Upper lobe of left lung (tissue), 6 donors: ENCODE results near the gene FXYD7. TPM values are rescaled to one million over a fixed set of nuclear protein-coding genes. Genes with fewer than 3 reads are reported as not detected.
"Not testable (repeated sequence)": the region's sequence is repeated elsewhere in the genome, so short reads cannot be mapped to it uniquely, and the experiment has no call there.

ENCODE experiments used
- ATAC-seq, 2 donors: fragments of 200-7000 bp; cut with Tn5 transposase; one replicate each; pipeline ENCODE4 v1.9.1; 2022; ENCODE audit warnings: mild to moderate bottlenecking in 2 of 2, moderate library complexity in 2 of 2; ENCODE audit not compliant: low FRiP score in 2 of 2
- DNase-seq, 2 donors: peaks; one replicate each; pipeline ENCODE4 v3.0.0-alpha.2; 2019 to 2020
- H3K27ac ChIP-seq, 4 donors: fragments of 200-600 bp; sonication (generic); one replicate each; pipeline ENCODE4 v1.5.1; 2016 to 2019
- H3K27me3 ChIP-seq, 4 donors: fragments of 200-600 bp; sonication (generic); one replicate each; pipeline ENCODE4 v1.5.1; 2017 to 2019
- H3K36me3 ChIP-seq, 4 donors: fragments of 200-600 bp; sonication (generic); one replicate each; pipeline ENCODE4 v1.5.1; 2016 to 2019
- H3K4me1 ChIP-seq, 4 donors: fragments of 200-600 bp; sonication (generic); one replicate each; pipeline ENCODE4 v1.5.1; 2018 to 2019
- H3K4me3 ChIP-seq, 4 donors: fragments of 200-600 bp; sonication (generic); one replicate each; pipeline ENCODE4 v1.5.1; 2017 to 2019; ENCODE audit warnings: mild to moderate bottlenecking in 2 of 4, moderate library complexity in 1 of 4
- H3K9me3 ChIP-seq, 4 donors: fragments of 200-600 bp; sonication (generic); one replicate each; pipeline ENCODE4 v1.5.1; 2018 to 2019
- EP300 ChIP-seq, 4 donors: sonication (generic); formaldehyde crosslinking; IDR thresholded peaks; one replicate each; pipeline ENCODE4 v1.5.1; 2017; ENCODE audit warnings: antibody characterized with exemption in 4 of 4, control low read depth in 2 of 4
- POLR2A ChIP-seq, 4 donors: fragments of 450-650 bp; IDR thresholded peaks; one replicate each; pipeline ENCODE4 v1.5.1; 2016 to 2017; ENCODE audit warnings: antibody characterized with exemption in 4 of 4, mild to moderate bottlenecking in 2 of 4
- POLR2AphosphoS5 ChIP-seq, 2 donors: sonication (generic); formaldehyde crosslinking; IDR thresholded peaks; one replicate each; pipeline ENCODE4 v1.5.1; 2017; ENCODE audit warnings: antibody characterized with exemption in 2 of 2
- WGBS, 2 donors: methylation state at CpG; one replicate each; pipeline ENCODE4 v1.1.5; 2017 to 2018; 5-methylcytosine and 5-hydroxymethylcytosine counted together
- total RNA-seq, 6 donors: library from RNA; depleted of rRNA in 4 of 6; stranded (reverse); fragments of >200 nt in 4 of 6; gene quantifications; one replicate each; pipeline versions ENCODE4 v1.1.0 to v1.2.1, GENCODE V29; 2016 to 2021
- TF ChIP-seq, protein P1 (sequence below), 6 experiments: fragments of 450-650 bp in 4 of 6; fragments of 200-600 bp in 2 of 6; sonication (generic) in 2 of 6; IDR thresholded peaks; one replicate each; pipeline ENCODE4 v1.5.1; 2016 to 2019; ENCODE audit warnings: antibody characterized with exemption in 6 of 6
- donor health status: DM: no; HTN: no; CAD: no; lungs with moderate emphysema.
- donor health status: DM: no; HTN: yes; CAD: no; lungs with severe emphysema.

Gene FXYD7
- total RNA-seq, 6 donors from 2014 or later = 0.34 TPM; not detected in 5

DNA sequence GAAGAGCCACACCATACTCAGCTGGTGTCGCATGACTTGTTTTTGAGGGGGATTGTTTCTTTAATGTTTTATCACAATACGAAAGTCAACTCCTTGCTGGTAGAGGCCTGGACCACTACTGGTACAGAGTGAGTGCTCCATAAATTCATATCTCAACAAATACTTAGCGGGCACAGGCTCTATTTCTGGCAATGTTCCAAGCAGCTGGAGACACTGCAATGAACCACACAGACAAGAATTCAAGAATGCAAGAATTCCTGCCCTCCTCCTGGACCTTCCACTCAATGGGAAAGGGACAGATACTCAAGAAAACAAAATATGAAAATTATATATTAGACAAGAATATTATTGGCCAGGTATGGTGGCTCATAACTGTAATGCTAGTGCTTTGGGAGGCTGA, 6.4 kb downstream of the FXYD7 start:
- 89 to 91% methylated on average over 3 of the region's 3 CpGs for WGBS, 2 donors
- H3K4me1 ChIP-seq = peaks cover 12 to 20% (median 18%) of the 10 kb centered on the region in 4 donors
- DNase-seq (no peak), ATAC-seq (no peak)
- H3K27ac ChIP-seq = no peak overlapping the region
- TF ChIP-seq EP300 (IDR thresholded peaks at IDR 0.05) (no peak), POLR2A (IDR thresholded peaks at IDR 0.05) (no peak), POLR2AphosphoS5 (IDR thresholded peaks at IDR 0.05) (no peak)
- TF ChIP-seq, protein P1, sequence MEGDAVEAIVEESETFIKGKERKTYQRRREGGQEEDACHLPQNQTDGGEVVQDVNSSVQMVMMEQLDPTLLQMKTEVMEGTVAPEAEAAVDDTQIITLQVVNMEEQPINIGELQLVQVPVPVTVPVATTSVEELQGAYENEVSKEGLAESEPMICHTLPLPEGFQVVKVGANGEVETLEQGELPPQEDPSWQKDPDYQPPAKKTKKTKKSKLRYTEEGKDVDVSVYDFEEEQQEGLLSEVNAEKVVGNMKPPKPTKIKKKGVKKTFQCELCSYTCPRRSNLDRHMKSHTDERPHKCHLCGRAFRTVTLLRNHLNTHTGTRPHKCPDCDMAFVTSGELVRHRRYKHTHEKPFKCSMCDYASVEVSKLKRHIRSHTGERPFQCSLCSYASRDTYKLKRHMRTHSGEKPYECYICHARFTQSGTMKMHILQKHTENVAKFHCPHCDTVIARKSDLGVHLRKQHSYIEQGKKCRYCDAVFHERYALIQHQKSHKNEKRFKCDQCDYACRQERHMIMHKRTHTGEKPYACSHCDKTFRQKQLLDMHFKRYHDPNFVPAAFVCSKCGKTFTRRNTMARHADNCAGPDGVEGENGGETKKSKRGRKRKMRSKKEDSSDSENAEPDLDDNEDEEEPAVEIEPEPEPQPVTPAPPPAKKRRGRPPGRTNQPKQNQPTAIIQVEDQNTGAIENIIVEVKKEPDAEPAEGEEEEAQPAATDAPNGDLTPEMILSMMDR (IDR thresholded peaks at IDR 0.05) = no peak
- no peaks in the 10 kb centered on the region for H3K36me3 ChIP-seq
- H3K4me3 ChIP-seq = no peak overlapping the region
- no peaks in the 10 kb centered on the region for H3K9me3 ChIP-seq
- H3K27me3 ChIP-seq = no peaks in the 10 kb centered on the region

DNA sequence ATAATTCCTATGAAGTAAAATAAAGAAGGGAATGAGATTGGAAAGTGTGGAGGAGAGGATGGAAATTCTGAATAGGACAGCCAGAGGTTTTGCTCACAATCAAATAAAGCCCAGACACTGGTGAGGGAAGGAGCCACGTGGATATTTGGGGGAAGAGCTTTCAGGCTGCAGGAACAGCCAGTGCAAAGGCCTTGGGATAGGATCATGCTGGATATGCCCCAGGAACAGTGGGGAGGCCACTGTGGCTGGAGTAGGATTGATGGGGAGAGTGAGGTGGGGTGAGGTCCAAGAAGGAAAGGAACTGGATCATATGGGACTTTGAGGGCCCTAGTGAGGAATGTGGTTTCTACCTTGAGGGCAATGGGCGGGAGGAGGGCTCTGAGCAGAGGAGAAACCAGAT, 7.4 kb downstream of the FXYD7 start:
- TF ChIP-seq, protein P1 (IDR thresholded peaks at IDR 0.05) = no peak
- TF ChIP-seq POLR2AphosphoS5 (IDR thresholded peaks at IDR 0.05) (no peak), POLR2A (IDR thresholded peaks at IDR 0.05) (no peak), EP300 (IDR thresholded peaks at IDR 0.05) (no peak)
- DNase-seq = no peak
- Histone ChIP-seq H3K9me3 (no peaks in the 10 kb centered on the region), H3K27me3 (no peaks in the 10 kb centered on the region), H3K4me1 (peaks cover 16 to 29% (median 22%) of the 10 kb centered on the region in 4 donors), H3K4me3 (no peak overlapping the region), H3K27ac (no peak overlapping the region), H3K36me3 (no peaks in the 10 kb centered on the region)
- 65 to 86% methylated on average over 2 of the region's 2 CpGs for WGBS, 2 donors
- no peak for ATAC-seq

DNA sequence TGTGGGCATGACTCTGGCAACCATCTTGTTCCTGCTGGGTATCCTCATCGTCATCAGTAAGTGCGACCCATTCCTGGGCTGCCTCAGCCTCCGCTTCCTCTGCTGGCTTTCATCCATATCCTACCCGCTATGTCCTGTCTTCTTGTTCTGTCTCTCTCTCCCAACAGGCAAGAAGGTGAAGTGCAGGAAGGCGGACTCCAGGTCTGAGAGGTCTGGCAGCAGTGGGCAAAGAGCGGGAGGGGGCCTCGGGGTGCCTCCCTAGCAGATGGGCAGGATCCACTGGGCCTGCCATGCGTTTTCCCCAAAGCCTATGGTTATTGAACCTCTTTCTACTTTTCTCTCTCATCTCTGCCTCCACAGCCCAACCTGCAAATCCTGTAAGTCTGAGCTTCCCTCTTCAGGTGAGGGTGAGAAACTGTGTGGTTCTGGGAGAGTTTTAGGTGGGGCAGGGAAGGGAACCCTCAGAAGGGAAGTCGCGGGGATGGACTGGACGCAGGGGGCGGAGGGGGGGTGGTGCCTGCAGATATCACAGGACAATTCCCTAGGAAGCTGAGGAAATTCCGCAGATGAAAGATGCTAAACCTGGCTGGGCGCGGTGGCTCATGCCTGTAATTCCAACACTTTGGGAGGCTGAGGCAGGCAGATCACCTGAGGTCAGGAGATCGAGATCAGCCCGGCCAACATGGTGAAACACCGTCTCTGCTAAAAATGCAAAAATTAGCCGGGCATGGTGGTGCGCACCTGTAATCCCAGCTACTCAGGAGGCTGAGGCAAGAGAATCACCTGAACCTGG, 8.4 kb downstream of the FXYD7 start:
- ATAC-seq = no peak
- Histone ChIP-seq H3K36me3 (no peaks in the 10 kb centered on the region), H3K27me3 (no peaks in the 10 kb centered on the region), H3K4me3 (no peak overlapping the region), H3K27ac (no peak overlapping the region), H3K4me1 (peaks cover 22 to 38% (median 31%) of the 10 kb centered on the region in 4 donors), H3K9me3 (no peaks in the 10 kb centered on the region)
- TF ChIP-seq POLR2AphosphoS5 (IDR thresholded peaks at IDR 0.05) (no peak), EP300 (IDR thresholded peaks at IDR 0.05) (no peak), POLR2A (IDR thresholded peaks at IDR 0.05) (no peak)
- TF ChIP-seq, protein P1 (IDR thresholded peaks at IDR 0.05) = no peak
- 85 to 89% methylated on average over 20 of the region's 20 CpGs for WGBS, 2 donors
- DNase-seq = no peak

DNA sequence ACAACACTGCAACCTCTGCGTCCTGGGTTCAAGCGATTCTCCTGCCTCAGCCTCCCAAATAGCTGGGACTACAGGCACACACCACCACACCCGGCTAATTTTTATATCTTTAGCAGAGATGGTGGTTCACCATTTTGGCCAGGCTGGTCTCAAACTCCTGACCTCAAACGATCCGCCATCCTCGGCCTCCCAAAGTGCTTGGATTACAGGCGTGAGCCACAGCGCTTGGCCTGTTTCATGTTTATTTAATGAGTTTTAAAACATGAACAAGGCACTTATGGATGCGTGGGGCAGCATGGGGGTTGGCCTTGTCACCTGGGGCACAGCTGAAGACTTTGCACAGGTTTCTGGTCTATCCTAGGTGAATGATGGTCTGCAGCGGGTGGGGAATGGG, 10.1 kb downstream of the FXYD7 start:
- not testable (repeated sequence) for H3K9me3 ChIP-seq, H3K27ac ChIP-seq, DNase-seq, H3K4me3 ChIP-seq, ATAC-seq, H3K27me3 ChIP-seq
- Histone ChIP-seq H3K4me1 (peaks cover 24 to 39% (median 33%) of the 10 kb centered on the region in 4 donors), H3K36me3 (peaks cover 1 to 17% (median 6%) of the 10 kb centered on the region in 4 donors)
- 68 to 85% methylated on average over 7 to 10 of the region's 10 CpGs for WGBS, 2 donors

DNA sequence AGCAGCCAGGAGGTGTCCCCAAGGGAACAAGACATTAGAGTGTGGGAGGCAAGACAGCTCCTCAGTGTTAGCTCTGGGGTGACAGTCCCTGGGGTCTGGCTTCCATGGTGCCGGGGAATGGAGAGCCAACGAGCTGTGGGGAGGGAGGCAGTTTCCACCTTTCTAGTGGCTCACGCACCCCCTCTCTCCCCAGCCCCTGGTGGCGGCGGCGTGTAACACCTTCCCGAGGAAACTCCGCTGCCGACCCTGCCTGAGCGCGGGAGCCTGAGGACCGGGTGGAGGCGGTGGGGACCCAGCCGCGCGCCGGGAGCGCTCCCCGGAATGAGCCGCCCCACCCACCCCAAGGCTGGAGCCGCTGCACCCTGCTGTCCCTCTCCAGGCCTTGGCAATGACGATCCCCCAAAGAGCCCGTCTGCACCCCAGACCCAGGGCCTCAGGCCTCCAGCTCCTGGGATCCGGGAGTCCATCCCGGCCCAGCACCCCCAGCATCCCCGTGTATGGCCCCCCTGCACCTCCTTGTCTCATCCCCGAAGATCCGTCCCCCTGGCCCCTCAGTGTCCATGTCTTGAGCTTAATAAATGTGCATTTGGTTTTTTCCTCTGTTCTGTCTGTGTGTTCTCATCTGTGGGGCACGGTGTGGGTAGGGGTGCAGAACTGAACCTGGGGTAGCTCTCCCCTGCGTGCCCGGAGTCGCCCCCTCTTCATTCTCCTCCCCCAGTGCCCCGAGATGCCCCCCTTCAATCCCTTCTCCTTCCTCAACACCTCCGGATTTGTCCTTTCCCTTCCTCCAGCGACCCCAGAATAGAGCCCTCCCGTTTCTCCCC, 10.9 kb downstream of the FXYD7 start:
- Histone ChIP-seq H3K27me3 (no peaks in the 10 kb centered on the region), H3K9me3 (no peaks in the 10 kb centered on the region), H3K36me3 (peaks cover 3 to 24% (median 9%) of the 10 kb centered on the region in 4 donors), H3K27ac (peak overlapping the region; percentile 75 to 96 (median 86)), H3K4me1 (peaks cover 24 to 39% (median 33%) of the 10 kb centered on the region in 4 donors), H3K4me3 (peak overlapping the region; percentile 26 to 81 (median 72))
- ATAC-seq = peak; percentile 47 to 75
- peak; percentile 48 to 89 for DNase-seq
- TF ChIP-seq, protein P1 (IDR thresholded peaks at IDR 0.05) = peak; percentile 59 to 82 (median 74)
- TF ChIP-seq POLR2AphosphoS5 (IDR thresholded peaks at IDR 0.05) (no peak), EP300 (IDR thresholded peaks at IDR 0.05) (no peak)
- 2 to 3% methylated on average over 15 to 22 of the region's 36 CpGs for WGBS, 2 donors
